ENCODE data around the gene SI. TPM values are rescaled to one million over a fixed set of nuclear protein-coding genes. Genes with fewer than 3 reads are reported as not detected.

The SI gene
- total RNA-seq (2022): not detected in 2 replicates
- Bru-seq, nascent RNA: not detected
- not detected for BruChase-seq, experiment 1, labeled RNA remaining after a 6-hour chase
- not detected for BruChase-seq, experiment 2, labeled RNA remaining after a 2-hour chase
- long read RNA-seq: 0 reads

DNA sequence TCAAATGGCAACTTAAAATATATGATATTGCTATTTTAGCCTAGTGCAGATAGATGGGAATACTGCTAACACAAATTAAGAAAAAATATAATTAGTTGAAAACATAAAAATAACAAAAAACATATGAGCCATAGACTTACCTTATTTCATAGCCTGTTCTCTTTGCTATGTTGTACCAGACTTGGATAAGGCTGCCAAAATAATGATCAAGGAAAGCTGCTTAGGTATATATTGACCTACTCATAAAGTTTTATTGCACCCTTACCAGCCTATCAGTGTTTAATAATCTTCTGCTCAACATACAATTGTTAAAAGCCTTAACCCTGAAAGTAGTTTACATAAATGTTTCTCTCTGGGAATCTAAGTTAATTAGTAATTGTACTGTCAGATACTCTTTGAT is at the start of gene SI:
Gene SI (minus strand): TSS at position 204 of the 400 bp plus-strand sequence. CDS start 2,484 bp downstream, outside the sequence.
- BruUV-seq (replicated peaks): no TSS peak
- intact Hi-C loops (cut with micrococcal nuclease): no loop called here
- Mint-ChIP-seq H3K4me3 (ENCODE audit: unreplicated experiment) (no peak within 1 kb of the TSS), H3K27me3 (ENCODE audit: insufficient read depth, unreplicated experiment) (peaks cover 70% of the 10 kb centered on the region), H3K27ac (ENCODE audit: low read depth, unreplicated experiment) (no peak within 1 kb of the TSS), H3K9me3 (ENCODE audit: unreplicated experiment) (no peaks in the 10 kb centered on the region), H3K4me1 (ENCODE audit: insufficient read depth, unreplicated experiment) (no peaks in the 10 kb centered on the region), H3K36me3 (ENCODE audit: insufficient read depth, unreplicated experiment) (no peaks in the 10 kb centered on the region)
- POLR2A ChIA-PET: no interaction called here
- TF ChIP-seq, protein P1, sequence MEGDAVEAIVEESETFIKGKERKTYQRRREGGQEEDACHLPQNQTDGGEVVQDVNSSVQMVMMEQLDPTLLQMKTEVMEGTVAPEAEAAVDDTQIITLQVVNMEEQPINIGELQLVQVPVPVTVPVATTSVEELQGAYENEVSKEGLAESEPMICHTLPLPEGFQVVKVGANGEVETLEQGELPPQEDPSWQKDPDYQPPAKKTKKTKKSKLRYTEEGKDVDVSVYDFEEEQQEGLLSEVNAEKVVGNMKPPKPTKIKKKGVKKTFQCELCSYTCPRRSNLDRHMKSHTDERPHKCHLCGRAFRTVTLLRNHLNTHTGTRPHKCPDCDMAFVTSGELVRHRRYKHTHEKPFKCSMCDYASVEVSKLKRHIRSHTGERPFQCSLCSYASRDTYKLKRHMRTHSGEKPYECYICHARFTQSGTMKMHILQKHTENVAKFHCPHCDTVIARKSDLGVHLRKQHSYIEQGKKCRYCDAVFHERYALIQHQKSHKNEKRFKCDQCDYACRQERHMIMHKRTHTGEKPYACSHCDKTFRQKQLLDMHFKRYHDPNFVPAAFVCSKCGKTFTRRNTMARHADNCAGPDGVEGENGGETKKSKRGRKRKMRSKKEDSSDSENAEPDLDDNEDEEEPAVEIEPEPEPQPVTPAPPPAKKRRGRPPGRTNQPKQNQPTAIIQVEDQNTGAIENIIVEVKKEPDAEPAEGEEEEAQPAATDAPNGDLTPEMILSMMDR (IDR thresholded peaks at IDR 0.05; ENCODE audit: unreplicated experiment): no peak
- CTCF ChIA-PET: no interaction called here
- no peak for DNase-seq (ENCODE audit: unreplicated experiment)

DNA sequence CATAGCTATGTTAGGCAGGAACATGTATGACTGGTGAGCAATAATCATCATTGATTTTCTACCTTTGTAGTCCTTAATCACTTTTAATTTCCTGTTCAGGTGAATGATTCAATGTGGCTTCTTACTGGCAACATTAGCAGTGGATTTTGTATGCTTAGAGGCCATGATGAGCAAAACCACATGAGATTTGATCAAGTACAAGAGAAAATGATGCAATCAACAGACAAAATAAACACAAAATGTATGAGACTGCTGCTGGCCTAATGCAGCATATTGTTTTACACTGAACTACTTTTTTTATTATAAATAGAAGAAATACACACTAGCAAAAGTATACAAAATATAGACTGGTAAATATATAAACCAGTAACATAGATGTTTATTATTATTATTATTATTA is 47.5 kb upstream of the SI start:
- CTCF ChIA-PET: no interaction called here
- Mint-ChIP-seq H3K4me3 (ENCODE audit: unreplicated experiment) (no peak overlapping the region), H3K36me3 (ENCODE audit: insufficient read depth, unreplicated experiment) (no peaks in the 10 kb centered on the region), H3K27me3 (ENCODE audit: insufficient read depth, unreplicated experiment) (peaks cover 43% of the 10 kb centered on the region), H3K4me1 (ENCODE audit: insufficient read depth, unreplicated experiment) (no peaks in the 10 kb centered on the region), H3K9me3 (ENCODE audit: unreplicated experiment) (no peaks in the 10 kb centered on the region), H3K27ac (ENCODE audit: low read depth, unreplicated experiment) (no peak overlapping the region)
- TF ChIP-seq, protein P1 (IDR thresholded peaks at IDR 0.05; ENCODE audit: unreplicated experiment): no peak
- POLR2A ChIA-PET: no interaction called here
- no TSS peak for BruUV-seq (replicated peaks)
- no peak for DNase-seq (ENCODE audit: unreplicated experiment)
- intact Hi-C loops (cut with micrococcal nuclease): no loop called here

DNA sequence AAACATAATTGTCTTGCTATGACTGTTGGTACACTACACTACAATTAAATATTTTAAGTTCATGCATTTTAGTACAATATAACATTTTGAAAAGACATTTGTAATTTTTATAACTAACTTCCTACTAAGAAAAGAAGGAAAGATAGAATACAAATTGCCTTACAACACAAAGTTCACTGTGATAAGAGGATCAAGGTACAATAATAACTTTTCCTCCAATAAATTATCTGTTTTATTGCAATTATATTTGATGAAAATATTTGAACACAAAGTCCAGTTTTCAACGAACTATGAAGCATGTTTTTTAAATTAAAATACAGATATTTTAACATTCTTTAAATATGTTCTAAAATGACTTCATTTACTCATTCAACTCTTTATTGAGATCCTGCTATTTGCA is 33.1 kb upstream of the SI start:
- CTCF ChIA-PET: no interaction called here
- Mint-ChIP-seq H3K27ac (ENCODE audit: low read depth, unreplicated experiment) (no peak overlapping the region), H3K27me3 (ENCODE audit: insufficient read depth, unreplicated experiment) (peaks cover 52% of the 10 kb centered on the region), H3K9me3 (ENCODE audit: unreplicated experiment) (no peaks in the 10 kb centered on the region), H3K4me3 (ENCODE audit: unreplicated experiment) (no peak overlapping the region), H3K4me1 (ENCODE audit: insufficient read depth, unreplicated experiment) (no peaks in the 10 kb centered on the region), H3K36me3 (ENCODE audit: insufficient read depth, unreplicated experiment) (no peaks in the 10 kb centered on the region)
- BruUV-seq (replicated peaks): no TSS peak
- no peak for DNase-seq (ENCODE audit: unreplicated experiment)
- TF ChIP-seq, protein P1 (IDR thresholded peaks at IDR 0.05; ENCODE audit: unreplicated experiment): no peak
- POLR2A ChIA-PET: no interaction called here
- intact Hi-C loops (cut with micrococcal nuclease): no loop called here

DNA sequence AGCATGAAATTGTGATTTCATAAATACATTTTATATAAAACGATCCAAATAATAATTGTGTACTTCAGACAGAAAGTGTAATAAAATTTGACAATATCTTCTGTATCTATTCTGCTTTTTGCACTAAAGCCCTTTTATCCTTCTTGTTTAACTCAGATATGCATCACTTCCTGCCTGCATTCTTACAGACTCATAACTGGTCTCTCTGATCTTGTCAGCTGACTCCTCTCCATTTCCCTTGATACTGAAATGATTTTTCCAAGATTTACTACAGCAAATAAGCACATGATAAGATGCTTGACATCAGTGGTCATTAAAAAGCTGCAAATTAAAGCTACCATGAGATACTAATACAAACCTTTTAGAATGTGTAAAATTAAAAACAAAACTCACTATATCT is 25.3 kb upstream of the SI start:
- no TSS peak for BruUV-seq (replicated peaks)

More for the DNA sequence above, 25.3 kb upstream of the SI start:
- intact Hi-C loops (cut with micrococcal nuclease): no loop called here
- no peak for DNase-seq (ENCODE audit: unreplicated experiment)
- peaks cover 96% of the 10 kb centered on the region for H3K27me3 Mint-ChIP-seq (ENCODE audit: insufficient read depth, unreplicated experiment)
- no peaks in the 10 kb centered on the region for H3K4me1 Mint-ChIP-seq (ENCODE audit: insufficient read depth, unreplicated experiment)
- H3K9me3 Mint-ChIP-seq (ENCODE audit: unreplicated experiment): no peaks in the 10 kb centered on the region
- H3K27ac Mint-ChIP-seq (ENCODE audit: low read depth, unreplicated experiment): no peak overlapping the region
- no peak overlapping the region for H3K4me3 Mint-ChIP-seq (ENCODE audit: unreplicated experiment)
- POLR2A ChIA-PET: no interaction called here
- TF ChIP-seq, protein P1 (IDR thresholded peaks at IDR 0.05; ENCODE audit: unreplicated experiment): no peak
- CTCF ChIA-PET: interaction anchor here (0.6 kb wide), 1 partner anchor 300 kb away, joined by 3 read pairs; no protein-coding TSS in a partner anchor
- H3K36me3 Mint-ChIP-seq (ENCODE audit: insufficient read depth, unreplicated experiment): no peaks in the 10 kb centered on the region
